Fibroblast of the conjunctiva (primary cell): Measurements from ENCODE around the gene SDK1.

Experiments
- DNase-seq: peaks from one replicate; pipeline ENCODE4 v3.0.0-alpha.2; 2010; ENCODE audit warnings: low read depth

SDK1 gene

GRCh38 chr7:4175346-4175973 is 874.4 kb downstream of the SDK1 start:
- no peak for DNase-seq

GRCh38 chr7:4177001-4177400 is 875.9 kb downstream of the SDK1 start:
- DNase-seq, result no peak

GRCh38 chr7:4178416-4178815 is 877.4 kb downstream of the SDK1 start:
- DNase-seq, result no peak

- DNase-seq, result no peak
Observed at GRCh38 chr7:4178916-4179687, 878.0 kb downstream of the SDK1 start.

- no peak for DNase-seq
Observed at GRCh38 chr7:4179688-4180380, 878.8 kb downstream of the SDK1 start.

GRCh38 chr7:4181446-4181845 is 880.4 kb downstream of the SDK1 start:
- DNase-seq, result no peak

- no peak for DNase-seq
Observed at GRCh38 chr7:4182605-4183300, 881.7 kb downstream of the SDK1 start.

- DNase-seq, result no peak
Observed at GRCh38 chr7:4184653-4185052, 883.6 kb downstream of the SDK1 start.

- DNase-seq, result no peak
Observed at GRCh38 chr7:4185136-4185535, 884.1 kb downstream of the SDK1 start.

GRCh38 chr7:4185721-4186512 is 884.9 kb downstream of the SDK1 start:
- DNase-seq, result no peak

- DNase-seq, result no peak
Observed at GRCh38 chr7:4186513-4186780, 885.4 kb downstream of the SDK1 start.

GRCh38 chr7:4188651-4189050 is 887.6 kb downstream of the SDK1 start:
- no peak for DNase-seq

GRCh38 chr7:4189131-4189570 is 888.1 kb downstream of the SDK1 start:
- no peak for DNase-seq

GRCh38 chr7:4190010-4190981 is 889.2 kb downstream of the SDK1 start:
- DNase-seq, result no peak

GRCh38 chr7:4191046-4191445 is 890.0 kb downstream of the SDK1 start:
- DNase-seq, result no peak

- no peak for DNase-seq
Observed at GRCh38 chr7:4191525-4191924, 890.5 kb downstream of the SDK1 start.

GRCh38 chr7:4195660-4196059 is 894.6 kb downstream of the SDK1 start:
- no peak for DNase-seq

GRCh38 chr7:4196121-4196819 is 895.2 kb downstream of the SDK1 start:
- no peak for DNase-seq

GRCh38 chr7:4198301-4198700 is 897.2 kb downstream of the SDK1 start:
- DNase-seq, result no peak

- no peak for DNase-seq
Observed at GRCh38 chr7:4200546-4201094, 899.6 kb downstream of the SDK1 start.
